GM21447 (cell line): ENCODE data around the gene PLAGL1.
"Not testable (repeated sequence)": the region's sequence is repeated elsewhere in the genome, so short reads cannot be mapped to it uniquely, and the experiment has no call there.

Experiments used
- ATAC-seq: cut with Tn5 transposase; IDR thresholded peaks from one replicate; pipeline ENCODE4 v1.9.1; 2021; ENCODE audit not compliant: unreplicated experiment

The PLAGL1 gene

DNA sequence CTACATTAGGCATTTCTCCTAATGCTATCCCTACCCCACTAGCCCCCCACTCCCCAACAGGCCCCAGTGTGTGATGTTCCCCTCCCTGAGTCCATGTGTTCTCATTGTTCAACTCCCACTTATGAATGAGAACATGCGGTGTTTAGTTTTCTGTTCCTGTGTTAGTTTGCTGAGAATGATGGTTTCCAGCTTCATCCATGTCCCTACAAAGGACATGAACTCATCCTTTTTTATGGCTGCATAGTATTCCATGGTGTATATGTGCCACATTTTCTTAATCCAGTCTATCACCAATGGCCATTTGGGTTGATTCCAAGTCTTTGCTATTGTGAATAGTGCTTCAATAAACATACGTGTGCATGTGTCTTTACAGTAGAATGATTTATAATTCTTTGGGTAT, 1.6 kb upstream of the PLAGL1 start:
- ATAC-seq = not testable (repeated sequence)

DNA sequence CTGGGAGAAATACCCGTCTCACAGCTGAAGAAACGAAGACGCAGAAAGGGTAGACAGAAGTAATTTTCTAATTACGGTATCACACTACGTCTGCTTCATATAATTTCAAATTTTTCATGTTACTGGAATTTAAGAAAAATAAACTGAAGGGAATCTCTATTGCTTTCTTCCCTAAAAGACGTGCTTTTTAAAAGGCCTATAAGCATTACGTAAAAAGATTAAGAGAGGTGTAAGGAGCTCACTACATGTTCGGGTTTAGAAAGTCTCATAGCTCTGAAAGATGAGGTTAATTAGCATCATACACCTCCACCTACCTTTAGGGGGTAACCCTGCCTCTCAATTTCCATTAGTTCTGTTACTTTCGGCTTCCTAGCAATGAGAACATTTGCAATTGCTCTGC, 787 bp upstream of the PLAGL1 start:
- ATAC-seq = no peak

GRCh38 chr6:144007478-144008119, 460 bp downstream of the PLAGL1 start:
- no peak for ATAC-seq

DNA sequence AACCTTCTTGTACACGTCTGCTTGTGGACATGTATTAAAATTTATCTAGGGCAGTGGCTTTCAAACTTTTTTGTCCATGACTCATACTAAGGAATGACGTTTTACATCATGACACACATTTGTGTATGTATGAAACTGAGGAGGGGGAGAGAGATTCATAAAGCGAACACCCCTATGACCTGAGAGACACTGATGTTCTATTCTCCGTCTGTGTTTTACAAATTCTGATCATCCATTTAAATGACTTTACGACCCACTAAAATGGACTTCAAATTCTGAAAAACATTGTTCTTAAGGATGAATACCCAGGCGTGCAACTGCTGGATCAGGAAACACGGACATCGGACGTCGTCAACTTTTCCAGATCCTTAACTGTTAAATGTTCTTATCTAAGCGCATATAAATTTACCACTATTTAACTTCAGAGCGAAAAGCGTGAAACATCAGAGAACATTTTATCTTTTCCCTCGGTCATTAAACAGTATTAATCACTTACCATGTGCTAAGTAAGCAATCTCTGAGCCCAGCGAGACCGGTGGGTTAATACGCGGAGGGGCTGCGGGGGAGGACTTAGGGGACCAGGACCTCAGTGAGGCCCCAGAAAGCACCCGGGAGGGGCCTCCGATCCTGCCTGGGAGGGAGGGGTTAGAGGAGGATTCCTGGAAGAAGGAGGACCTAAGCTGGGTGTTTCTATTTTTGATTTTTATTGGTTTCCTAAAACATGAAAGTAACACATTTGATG, 1.2 kb downstream of the PLAGL1 start:
- ATAC-seq = no peak

GRCh38 chr6:143999406-143999805, 8.7 kb downstream of the PLAGL1 start:
- ATAC-seq = no peak

DNA sequence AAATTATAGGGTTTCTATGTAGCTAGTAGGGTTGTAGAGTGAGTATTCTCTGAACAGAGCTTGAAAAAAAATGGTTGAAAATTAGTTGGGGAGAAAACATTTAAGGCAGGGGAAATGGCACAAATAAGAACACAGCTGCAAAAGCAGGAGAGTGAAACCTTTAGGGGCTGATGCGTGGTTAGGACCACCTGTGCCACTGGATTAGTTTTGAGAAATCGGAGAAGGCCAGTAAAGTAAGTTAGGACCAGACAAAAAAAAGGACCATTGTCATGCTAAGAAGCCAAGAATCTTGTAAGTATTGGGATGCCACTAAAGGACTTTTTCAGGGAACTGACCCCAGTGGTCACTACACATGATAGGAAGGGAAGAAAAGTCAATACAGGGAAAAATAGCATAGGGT, 9.4 kb downstream of the PLAGL1 start:
- no peak for ATAC-seq

DNA sequence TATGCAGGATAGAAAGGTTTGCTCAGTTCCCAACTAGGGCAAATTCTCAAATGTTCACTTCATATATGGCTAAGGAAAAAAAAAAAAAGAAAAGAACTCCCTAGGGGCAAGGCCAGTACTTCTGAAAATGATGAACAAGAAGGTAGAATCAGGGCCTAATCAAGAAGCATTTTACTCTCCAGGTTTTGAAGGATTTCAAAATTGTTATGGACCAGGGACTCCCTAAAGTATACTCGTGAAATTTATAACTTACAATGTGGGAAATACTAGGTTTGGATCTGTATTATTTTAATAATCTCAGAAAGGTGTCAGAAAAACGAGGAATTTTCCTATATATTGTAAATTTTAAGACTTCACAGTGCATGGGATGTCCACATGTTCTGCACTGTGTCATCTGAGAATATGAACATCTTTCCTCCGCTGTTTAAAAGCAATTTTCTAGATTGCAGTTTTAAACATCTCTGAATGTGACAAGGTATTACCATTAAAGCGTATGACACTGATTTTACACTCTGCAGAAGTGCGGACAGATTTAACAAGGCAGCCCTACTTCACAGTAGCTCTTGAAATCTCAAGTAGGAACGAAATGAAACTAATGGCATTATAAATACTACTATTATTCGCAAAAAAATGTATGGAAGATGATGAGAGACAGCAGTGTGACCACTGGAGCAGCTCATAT, 14.0 kb downstream of the PLAGL1 start:
- ATAC-seq = no peak

- ATAC-seq = no peak
Observed at GRCh38 chr6:143992285-143992684, 15.8 kb downstream of the PLAGL1 start.

DNA sequence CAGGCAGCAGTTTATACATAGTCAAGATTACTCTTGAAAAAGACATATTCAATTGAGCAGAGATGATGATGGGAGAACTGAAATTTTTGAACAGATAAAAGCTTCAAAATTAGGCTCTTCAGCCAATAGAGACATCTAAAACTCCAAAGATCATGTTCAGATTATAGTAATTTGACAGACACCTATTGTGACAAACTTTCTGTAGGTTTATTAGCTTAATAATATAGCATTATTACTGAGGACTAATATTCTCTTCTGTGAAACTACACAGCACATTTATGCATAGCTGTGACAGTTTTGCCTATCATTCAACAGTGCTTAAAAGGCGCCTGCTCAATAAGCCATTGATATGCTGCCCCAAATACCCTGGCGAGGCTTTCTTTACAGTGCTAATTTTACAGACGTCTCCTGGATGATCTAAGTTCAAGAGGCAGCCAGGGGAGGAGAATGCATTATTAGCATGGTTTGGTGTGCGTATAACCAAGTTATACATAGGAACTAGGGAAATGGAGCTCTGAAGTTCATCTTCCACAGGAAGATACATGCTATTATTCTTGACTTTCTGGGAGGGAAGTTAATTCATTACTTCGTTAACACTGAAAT, 21.5 kb downstream of the PLAGL1 start:
- no peak for ATAC-seq

DNA sequence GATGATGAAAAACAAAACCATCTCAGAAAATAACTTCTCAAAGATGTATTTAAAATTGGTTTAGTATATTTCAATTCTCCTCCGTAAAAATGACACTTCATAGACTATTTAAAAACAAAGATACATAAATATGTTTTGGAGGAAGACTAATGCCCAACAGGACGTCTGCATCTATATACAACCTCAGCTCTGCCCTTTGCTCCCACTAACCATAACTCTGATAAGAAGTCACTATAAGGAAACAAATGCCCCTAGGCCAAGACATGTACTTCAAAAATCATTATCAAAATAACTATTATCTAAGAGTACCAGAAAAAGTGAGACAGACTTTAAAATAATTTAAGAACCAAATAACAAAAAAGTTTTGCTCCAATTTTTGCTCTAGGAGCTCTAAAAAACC, 23.4 kb downstream of the PLAGL1 start:
- no peak for ATAC-seq

DNA sequence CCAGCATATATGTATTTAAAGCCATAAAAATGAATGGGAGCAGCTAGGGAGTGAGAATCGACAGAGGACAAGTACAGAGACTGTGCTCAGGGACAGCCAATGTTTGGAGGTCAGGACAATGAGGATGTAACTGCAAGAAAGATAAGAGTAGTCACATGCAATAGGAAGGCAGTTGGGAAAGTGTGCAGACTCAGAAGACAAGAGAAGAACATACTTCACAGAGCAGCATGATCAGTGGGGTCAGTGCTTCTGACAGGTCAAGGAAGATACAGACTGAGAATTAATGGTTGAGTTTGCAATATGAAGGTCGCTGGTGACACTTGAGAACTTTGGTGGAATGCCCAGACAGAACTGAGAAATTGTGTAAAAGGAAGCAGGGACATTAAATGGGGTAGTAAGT, 25.1 kb downstream of the PLAGL1 start:
- no peak for ATAC-seq

DNA sequence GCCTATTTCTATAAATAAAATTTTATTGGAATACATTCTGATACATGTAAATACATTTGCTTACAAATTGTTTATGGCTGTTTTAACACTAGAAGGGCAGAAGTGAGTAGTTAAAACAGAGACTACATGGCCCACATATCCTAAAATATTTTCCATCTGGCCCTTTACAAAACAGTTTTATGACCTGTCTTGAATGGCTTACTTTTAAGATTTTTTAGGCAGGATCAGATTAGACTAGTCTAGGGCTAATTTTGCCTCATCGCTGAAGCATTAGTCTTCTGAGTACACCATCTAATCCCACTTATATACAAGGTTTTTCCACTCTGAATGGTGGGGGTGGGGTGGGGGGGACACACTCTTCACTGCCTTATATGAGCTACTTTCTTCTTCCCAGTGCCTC, 27.1 kb downstream of the PLAGL1 start:
- no peak for ATAC-seq

GRCh38 chr6:143976806-143977349, 31.2 kb downstream of the PLAGL1 start:
- no peak for ATAC-seq

- ATAC-seq = no peak
Observed at GRCh38 chr6:143974089-143974488, 34.0 kb downstream of the PLAGL1 start.

DNA sequence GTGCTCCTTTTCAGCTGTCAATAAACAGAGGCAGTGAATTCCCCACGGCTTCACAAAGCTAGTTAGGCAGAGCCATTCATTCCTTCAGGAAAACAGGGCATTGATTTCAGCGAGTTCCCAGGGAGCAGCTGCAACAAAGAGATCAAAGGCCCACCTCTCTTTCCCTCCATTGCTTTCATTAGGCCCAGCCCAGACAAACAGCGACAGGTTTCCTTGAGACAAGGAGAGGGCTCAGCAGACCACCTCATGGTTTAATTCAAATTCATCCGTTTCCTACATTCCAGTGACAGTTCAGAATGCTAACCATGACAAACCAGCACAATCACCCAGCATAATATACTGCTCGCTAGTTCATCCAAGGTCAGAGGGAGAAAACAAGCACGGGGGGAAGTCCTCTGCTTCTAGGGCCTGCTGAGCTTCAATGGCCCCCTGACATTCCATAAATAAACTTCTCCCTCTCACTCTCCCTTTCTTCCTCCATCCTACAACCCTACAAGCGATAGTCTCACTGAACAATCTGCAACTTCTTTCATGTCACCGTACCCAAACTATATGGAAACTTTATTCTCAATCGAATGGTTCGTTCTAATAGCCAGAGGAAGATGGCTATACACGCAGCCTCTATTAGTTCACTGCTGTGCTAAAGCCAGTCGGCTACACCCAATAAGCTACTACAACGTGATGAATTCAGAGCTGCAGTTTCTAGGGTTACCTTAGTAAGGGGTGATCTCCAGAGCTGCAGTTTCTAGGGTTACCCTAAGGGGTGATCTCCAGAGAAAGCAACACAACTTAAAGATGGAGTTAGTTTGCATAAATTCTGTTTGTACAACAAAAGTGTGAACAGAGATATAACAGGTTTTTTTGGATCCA, 34.7 kb downstream of the PLAGL1 start:
- ATAC-seq = no peak

DNA sequence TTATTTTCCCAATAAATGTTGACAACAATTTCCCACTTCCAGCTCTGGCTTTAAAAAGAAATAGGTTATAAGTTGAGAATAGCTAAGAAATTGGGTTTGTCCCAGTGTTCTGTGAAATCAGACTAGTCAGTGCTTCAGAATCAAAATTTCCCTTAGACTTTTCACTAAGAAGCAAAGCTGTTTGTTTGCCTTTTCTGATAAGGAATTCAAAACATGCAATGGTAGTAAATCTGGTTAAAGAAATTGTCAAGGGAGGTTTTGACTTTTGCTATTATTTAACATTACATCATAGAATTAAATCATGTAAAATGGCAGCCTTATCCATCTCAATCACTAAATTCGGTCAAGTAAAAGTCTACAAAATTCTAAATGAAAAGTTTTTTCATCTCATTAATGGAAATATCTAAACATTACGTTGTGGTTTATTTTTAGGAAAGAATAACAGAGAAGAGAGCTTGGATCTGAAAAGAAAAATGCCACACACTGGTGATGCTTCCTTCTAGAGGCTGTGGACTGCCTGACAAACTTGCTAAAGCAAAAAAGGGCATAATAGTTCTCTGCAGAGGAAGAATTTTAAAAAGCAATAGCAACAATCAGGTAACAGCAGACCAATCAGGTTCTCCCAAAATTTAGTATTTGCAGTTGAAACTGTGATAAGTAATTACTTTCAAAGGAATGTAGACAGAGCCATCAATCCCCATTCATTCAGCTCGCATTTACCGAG, 36.4 kb downstream of the PLAGL1 start:
- ATAC-seq = no peak

- no peak for ATAC-seq
Observed at GRCh38 chr6:143970456-143971218, 37.4 kb downstream of the PLAGL1 start.

GRCh38 chr6:143969077-143969476, 39.0 kb downstream of the PLAGL1 start:
- no peak for ATAC-seq

- ATAC-seq = no peak
Observed at GRCh38 chr6:143967706-143968376, 40.2 kb downstream of the PLAGL1 start.
